ENCODE measurements around the gene SMPD2.

The SMPD2 gene

DNA sequence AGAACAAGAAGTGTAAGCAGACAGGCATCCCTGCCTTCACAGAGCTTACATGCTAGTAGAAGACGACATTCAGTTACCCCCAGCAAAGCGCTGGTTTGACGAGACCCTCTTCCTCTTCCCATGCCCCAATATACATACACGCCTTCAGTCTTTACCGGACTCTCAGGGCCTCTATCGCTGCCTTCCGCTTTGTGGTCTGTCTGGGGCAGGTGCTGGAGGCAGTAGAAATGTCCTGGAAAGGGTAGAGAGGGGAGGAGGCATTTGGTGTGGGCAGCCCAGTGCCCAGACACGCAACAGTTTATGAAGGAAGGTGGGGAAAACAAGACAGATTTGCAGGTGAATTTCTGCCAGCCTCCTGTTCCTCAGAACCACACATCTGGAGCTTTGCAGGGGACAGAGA lies 6.0 kb downstream of the SMPD2 start:
- DNase-seq, result no peak

DNA sequence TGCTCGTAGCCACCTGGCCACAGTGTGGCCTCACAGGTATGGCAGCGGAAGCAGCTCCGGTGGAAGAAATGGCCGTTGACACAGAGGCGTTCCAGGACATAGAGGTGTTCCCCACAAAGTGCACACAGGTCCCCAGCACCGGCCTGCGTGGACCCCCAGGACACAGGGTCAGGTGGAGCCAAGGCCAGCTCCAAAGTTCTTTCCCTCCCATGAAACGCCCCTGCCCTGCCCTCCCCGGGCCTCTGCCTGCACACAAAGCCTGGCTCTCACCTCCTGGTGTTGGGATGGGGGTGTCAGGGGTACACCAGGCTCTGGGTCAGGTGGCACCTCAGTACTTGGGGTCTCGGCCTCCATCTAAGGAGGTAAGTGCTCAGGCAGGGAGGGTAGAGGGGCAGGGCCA lies 6.6 kb downstream of the SMPD2 start:
- DNase-seq, result no peak

DNA sequence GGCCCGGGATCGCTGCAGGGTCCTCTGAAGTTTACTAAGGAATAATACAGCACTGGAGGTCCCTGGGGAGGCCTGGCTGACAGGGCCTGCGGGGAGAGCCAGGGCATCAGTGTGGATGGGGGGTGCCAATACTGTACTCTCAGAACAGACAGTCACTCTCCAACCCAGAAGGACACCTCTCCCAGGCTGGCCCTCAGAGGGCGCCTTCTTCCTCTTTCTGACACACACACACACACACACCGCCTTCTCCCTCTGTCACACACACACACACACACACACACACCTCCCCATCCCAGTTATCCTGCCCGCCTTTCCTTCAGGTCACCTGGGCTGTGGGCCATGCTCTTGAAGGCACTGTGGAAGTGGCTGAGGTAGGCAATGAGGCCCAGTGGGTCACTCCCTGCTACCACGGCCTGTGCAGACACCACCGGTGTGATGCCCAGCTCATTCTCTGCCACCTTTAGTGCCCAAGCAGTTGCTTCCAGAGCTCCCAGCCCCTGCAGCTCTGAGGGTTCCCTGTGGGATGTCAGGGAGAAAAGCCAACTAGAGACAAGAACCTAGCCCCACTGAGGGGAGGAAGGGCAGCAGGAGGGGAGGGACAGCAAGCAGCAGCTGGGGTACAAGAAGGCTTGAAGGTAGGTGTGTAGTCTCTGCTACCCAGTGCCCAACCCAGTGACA lies 7.5 kb downstream of the SMPD2 start:
- DNase-seq, result no peak

DNA sequence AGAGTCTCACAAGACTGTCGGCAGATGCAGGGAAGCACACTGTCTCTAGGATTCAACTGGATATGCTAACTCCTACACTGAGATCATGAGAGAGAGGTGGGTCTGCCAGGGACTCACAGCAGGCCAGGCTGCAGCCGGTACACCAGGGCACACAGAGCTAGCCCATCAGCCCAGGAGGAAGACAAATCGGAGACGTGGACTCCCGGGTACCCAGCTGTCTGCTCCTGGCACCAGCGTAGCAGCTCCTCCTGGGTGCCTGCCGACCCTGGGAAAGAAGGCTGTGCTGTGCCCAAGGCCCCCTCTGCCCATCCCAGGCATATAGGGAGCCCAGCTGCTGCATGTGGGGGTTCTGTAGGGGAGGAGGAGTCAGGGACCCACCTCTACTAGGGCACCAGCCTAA lies 8.1 kb downstream of the SMPD2 start:
- DNase-seq, result no peak

DNA sequence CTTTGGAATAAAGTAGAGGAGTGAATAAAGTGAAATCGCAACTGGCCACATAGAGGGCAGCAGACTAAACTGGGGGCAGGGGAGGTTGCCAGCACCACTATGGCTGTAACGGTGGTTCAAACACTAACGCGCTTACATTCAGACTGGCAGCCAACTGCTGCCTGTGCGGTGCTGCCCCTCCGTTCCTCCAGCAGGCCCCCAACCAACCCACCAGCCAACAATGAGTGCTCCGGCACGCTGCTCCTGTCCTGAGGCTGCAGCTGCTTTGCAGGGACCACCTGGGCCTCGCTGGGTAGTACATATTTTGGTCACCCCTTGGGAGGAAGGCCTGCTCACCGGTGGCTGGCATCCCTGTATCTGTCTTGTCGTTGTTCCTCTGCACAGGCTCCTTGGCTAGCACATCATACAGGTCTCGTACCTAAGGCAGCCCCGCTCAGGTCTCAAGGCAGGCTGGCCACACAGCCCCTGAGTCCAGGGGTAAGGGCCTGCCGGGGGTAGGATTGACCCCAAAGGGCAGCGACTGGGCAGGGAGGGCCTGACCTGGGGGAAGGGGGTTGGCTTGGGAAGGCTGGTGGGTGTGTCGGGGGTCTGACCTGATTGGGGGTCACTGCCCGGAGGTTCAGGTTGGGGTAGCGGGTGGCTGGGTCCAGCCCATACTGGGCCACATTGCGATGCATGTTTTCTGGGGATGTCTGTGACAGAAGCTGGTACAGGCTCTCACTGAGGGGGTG lies 8.7 kb downstream of the SMPD2 start:
- no peak for DNase-seq

DNA sequence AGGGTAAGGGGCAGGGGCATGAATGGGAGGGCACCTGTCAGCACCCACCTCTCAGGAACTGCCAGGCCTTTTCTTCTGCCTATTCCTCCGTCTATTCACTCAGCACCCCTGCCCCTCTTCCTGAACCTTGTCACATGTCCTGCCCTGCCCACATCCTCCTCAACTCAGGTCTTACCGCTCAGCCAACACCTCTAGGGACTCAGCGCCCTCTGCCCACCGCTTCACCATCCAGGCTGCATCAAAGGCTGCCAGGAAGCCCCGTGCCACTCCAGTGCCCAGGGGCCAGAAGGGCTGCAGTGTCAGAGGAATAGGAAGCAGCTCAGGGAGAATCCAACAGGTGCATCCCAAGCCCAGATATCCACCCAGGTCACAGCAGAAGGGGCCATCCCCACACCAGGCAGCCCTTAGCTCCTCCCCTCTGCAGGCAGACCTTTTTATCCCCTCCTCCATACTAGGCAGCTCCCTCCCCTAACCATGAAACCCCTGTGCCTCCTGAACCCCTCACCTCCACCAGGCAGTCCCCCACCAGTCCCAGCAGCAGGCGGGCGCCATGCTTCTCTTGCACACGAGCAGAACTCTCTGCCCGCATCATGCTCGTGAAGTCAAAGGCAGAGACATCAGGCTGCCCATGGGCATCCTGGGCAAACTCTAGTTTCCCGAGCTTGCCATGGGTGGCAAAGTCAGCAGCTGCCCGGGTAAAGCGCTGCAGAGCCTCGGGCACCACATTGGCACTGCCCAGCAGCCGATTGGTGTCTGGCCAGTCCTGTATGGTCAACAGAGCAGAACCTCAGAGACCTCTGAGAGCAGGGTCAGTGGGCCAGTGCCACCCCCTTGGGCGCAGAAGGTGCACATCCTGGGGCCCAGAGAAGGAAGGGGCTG lies 9.5 kb downstream of the SMPD2 start:
- no peak for DNase-seq

DNA sequence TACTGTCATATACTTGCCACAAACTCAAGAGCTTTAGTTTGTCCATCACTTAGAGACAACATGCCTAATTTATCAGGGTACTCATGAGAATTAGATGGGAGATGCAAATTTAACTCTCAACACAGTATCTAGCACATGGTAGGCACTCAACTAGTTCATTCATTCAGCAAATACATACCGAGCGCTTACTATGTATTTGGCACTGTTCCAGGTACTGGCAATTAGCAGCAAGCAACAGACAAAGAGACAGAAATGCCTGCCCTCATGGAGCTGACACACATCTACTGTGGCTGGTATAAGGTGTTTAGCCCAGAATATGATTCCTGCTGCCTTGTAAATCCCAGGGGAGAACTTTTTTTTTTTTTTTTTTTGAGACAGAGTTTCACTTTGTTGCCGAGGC lies 10.3 kb downstream of the SMPD2 start:
- no peak for DNase-seq

DNA sequence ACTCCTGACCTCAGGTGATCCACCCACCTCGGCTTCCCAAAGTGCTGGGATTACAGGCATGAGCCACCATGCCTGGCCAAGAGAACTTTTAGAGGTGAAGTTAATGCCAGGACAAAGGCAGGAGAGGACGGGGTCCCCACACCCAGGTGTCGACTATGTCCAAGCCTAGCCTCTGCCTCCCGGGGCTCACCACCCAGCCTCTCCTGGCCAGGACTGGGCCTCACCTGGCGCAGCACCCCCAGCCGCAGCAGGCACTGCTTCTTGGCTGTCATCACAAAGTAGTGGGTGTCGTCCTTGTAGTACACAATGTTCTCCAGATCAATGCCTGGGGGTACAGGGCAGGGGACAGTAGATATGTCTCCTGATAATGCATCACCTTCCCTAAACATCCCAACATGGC lies 10.9 kb downstream of the SMPD2 start:
- no peak for DNase-seq

DNA sequence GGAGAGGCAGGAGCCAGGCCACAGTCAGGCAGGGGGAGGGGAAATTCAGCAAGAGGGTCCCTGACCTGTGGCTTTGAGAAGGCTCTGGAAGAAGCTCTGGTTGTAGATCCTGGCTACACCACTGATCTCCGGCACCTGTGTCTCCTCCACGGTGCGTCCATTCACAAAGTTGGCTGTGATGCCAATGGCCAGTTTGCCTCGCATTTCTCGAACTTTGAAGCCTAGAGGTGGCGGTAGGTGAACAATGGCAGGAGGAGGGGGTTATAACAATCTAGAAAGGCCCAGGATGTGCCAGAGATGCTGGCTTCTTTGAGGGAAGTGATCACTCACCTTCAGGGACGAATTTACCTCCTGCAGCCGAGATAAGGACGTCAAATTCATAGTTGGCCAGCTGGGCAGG lies 11.7 kb downstream of the SMPD2 start:
- DNase-seq, result no peak

DNA sequence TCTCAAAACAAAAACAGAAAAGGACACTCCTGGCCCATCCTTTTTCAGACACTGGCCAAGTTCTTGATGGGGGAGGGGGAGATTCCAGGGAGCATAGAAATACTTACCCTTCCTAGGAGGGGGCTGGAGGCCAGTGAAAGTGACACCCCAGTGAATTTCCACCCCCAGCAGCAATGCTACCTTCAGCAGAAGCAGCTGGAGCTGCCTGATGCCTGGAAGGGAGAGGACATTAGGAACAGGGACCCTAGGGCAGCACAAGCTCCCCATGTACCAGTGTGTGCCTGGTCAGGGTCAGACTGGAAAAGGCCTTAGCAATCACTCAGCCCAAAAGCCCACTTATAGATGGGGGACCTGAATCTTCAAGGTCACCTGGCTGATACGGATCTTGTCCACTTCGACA lies 12.6 kb downstream of the SMPD2 start:
- no peak for DNase-seq

DNA sequence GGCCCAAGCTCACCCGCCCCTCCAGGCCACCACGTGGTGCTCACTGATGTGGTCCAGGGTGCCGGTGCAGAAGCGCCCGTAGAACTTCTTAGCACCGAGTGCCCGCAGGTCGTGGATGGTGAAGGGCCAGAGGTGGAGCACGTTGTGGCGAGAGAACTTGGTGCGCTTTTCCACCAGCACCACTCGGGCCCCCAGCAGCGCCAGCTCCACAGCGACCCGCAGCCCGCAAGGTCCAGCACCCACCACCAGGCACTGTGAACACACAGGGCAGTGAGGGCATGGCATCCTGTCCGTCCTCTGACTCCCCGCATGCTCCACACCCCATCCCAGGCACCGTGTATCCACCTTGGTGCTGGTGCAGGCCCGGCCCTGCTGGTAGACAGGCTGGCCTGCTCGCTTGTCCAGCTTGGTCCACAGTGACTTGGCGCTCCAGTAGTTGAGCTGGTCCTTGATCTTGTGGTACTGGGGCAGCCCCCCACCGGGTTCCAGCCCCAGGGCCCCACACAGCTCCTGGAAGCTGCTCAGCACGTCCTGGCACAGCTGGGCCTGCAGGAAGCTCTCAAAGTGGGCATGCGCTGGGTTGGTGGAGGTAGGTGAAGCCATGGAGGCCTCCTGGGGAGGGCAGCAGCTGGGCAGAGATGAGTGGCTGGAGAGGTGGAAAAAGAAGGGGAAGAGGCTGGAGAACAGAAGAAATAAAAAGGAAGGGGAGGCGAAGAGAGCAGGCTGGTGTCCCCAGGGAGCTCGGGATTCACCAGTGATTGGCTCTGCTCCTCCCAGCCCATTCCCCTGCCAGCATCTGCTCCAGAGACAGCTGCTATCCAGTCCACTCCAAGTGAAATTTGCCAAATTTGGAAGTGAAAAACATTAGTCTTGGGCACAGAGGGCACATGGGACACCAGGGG lies 13.3 kb downstream of the SMPD2 start:
- no peak for DNase-seq

DNA sequence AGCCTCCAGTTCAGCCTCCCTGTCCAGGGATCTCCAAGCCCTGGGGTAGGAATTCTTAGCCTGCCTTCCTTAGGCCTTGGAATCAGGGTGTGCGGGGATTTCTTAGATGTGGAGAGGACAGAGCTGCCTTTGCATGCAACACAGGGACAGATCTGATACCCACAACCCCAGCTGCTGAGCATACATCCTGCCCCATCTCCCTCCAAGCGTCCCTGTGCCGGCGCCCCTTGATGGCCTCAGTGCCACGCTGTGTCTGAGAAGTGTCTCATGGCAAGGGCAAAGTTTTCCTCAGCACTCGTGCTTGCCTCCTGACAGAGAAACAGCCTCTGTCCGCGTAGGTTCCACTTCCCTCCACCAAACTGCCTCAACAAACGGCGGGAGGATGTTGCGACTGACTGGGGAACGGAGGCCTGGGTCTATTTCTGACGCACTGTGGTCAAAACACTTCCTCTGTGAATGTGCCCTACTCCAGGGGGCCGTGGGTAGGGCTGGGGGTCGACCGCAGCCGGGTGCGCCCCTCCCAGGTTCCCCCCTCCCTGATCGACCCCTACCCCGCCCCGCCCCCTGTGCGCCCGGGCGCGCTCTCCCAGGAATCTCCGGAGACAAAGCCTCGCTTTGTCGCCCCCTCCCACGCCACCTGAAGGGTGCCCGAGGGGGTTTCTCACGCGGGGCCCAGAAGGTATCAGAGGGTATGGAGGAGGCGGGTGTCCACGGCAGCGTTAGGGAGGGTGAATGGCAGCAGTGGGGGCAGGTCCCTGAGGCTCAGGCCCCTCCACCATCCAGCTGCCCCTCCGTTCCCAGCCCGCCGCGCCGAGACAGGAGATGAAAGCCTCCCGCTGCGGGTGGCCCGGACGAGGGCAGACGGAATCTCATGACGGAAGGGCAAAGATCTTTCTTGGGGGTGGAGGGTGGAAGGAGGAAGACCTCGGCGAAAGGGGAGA lies 14.2 kb downstream of the SMPD2 start:
- peak; percentile 39 for DNase-seq

DNA sequence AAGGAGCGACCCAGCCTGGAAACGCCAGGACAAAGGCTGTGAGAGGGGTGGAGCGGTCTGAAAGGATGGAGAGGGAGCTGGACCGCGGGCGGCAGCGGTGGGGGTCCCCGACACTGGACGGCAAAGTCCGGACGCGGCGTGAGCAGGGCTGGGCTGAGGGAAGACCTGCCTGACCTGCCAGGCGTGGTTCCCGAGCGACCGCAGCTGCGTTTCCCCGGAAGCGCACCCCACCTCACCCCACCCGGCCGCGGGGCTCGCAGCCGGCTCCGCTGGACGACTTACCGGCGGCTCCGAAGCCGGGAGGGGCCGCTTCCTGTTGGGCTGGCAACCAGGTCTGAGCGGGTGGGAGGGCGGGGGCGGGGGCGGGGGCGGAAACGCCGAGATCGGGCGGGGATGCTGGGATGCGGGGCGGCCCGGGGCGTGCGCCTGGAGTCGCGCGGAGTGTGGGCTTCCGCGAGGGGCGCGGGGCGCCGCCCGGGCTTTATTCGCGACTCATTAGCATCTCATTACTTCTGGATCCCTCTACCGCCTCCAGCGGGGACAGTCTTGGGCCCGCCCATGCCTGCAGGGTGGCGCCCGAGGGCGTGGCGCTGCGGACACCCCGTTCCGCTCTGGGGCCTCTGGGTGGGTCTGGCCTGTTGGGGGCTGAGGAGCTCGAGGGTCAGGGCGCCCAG lies 15.1 kb downstream of the SMPD2 start, which contains the start of gene MICAL1:
MICAL1 (minus strand) TSS at position 336 of the 674 bp plus-strand sequence. CDS start 1,576 bp downstream, outside the sequence.
- DNase-seq, result peak; percentile 79

DNA sequence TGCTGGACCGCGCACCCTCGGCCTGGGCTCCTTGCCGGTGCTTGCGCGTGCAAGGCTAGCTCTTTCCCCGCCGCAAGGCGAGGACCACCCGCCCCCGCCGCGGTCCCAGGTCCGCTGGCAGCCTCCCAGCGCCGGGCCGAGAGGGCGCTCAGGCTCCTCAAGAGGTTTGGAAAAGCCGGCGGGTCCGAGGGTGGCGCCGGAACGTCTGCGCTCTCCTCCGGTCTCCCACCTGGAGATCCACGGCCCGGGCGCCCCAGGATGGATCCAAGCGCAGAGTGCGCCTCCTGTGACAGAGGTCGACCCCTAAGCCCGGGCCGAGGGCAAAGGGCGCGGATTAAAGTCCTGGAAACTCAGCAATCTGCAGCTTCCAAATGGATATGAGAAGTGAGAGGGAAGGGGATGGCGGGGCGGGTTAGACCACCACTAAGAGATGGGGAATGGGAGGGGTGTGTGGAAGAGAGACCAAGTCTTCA lies 15.6 kb downstream of the SMPD2 start:
- peak; percentile 70 for DNase-seq

DNA sequence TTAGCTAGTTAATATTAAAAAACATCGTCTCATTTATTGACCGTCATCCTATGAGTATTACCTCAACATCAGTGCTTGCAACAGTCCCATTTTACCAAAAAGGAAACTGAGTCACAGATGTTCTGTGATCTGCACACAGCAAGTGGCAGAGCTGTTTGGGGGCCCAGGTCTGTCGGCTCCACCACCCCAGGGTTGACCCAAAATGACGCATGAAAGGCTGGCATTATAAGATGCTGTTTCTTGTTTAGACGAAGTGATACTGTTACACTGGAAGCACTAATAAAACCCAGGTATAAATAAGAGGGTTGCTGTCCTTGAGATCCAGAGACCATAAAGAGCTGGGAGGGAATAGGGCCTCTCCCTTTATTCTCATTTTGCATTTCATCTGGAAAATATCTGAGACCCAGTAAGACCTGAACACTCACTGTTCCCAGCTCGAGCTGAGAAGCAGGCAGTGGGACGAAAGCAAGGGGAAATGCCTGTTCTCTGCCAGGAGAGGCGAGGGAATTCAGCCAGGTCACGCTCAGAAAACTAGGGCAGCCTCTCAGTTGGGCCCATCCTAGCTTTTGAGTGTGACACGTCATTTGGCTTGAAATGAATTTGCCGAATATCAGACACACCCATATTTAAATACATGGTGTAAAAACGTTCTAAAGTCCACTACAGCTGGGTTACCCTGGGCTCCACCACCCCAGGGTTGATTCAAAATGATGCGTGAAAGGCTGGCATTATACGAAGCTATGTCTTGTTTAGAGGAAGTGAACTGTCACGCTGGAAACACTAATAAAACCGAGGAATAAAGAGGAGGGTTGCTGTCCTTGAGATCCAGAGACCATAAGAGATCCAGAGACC lies 16.4 kb downstream of the SMPD2 start:
- DNase-seq, result no peak

DNA sequence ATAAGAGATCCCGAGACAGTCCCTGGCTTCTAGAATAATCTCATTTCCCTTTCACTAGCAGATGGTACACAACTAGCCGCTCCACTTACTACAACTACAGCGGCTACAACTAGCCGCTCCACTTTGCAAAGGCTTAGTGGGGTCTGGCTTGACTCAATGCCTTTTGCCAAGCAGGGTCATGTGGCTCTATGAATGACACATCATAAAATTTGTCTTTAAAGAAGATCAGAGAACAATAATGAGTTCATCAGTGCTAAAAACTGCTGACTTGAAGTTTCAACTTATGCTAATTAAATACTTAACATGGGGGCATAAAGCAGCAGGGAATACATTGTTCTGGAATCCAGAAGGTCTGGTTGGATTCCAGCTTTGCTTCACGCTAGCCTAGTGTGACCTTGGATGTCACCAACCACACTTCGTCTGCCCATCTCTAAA lies 17.1 kb downstream of the SMPD2 start:
- DNase-seq, result no peak

DNA sequence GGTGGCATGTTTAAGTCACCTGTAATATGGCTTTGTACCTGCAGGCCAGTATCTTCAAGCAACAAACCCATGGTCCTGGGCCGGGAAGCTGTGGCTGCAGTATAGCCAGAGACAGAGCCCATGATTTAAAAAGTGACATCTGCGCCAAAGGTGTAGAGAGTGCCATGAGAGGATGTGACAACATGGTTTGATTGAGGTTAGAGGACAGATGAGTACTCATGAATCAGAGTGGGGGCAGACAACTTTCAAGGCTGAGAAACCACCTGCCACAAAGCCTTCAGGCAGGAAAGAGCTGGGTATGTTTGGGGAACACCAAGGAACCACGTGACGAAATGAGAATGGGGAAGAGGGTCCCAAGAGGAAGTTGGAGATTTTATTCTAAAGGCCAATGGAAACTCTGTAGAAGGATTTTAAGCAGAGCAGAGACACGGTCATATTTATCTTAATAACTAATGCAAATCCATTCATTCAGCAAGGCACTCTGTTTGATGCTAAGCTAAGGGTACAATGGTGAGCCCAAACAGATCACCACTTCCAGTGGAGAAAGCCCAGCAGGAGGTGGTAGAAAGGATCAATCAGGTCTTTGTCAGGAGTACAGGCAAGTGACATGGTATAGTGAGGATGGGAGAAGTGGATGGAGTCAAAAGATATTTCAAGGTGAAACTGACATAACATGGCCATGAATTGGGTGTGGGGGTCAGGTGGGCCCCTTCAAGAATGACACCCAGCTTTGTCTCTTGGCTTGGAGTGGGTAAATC lies 18.4 kb downstream of the SMPD2 start:
- DNase-seq, result no peak

DNA sequence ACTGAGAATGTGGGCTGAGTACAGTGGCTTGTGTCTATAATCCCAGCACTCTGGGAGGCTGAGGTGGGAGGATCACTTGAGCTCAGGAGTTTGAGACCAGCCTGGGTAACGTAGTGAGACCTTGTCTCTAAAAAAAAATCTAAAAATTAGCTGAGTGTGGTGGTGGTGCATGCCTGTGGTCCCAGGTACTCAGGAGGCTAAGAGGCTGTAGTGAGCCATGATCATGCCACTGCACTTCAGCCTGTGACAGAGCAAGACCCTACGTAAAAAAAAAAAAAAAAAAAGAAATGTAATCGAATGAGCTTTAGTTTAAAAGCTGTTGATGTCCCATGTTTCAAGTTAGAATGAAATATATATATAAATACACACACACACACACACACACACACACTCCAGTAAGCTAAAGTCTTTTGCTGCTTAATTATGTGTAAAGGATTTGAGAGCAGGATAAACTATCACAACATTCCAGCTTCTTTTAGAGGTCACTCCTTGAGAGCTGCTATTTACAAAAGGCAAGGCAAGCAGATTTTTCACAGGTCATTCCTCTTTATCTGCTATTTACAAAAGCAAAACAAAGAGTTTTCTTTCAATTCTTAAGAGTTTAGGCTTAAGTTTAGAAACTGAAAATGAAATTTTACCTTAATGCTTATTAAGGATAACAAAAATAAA lies 19.8 kb downstream of the SMPD2 start:
- DNase-seq, result no peak
